ENCODE data around the gene ADAMTS9. TPM values are rescaled to one million over a fixed set of nuclear protein-coding genes. Genes with fewer than 3 reads are reported as not detected.

ADAMTS9 gene
- total and polyA plus RNA-seq, 2 donors (not counting 3 experiments of a cell fraction or from before 2014, with no cell fraction given), result 6.5 to 23.9 TPM

GRCh38 chr3:64653101-64653500 is 34.7 kb downstream of the ADAMTS9 start:
- ChIA-PET CTCF (interaction anchor here (1.1 kb wide), 1 partner anchor 123 kb away, joined by 6 read pairs; no protein-coding TSS in a partner anchor), POLR2A (no interaction called here)
- no TSS peak for BruUV-seq (replicated peaks)
- no peaks in the 10 kb centered on the region for H3K9me3 ChIP-seq (replicated peaks; ENCODE audit: control insufficient read depth, insufficient read depth, low read length)
- intact Hi-C loops (cut with micrococcal nuclease), result no loop called here
- H3K36me3 ChIP-seq (ENCODE audit: control insufficient read depth in 2 of 2, extremely low read depth in 1 of 2, insufficient read depth in 2 of 2, low read length in 2 of 2), result peaks cover 0 to 2% of the 10 kb centered on the region in 2 experiments
- no peaks in the 10 kb centered on the region for H3K79me2 ChIP-seq (ENCODE audit: control insufficient read depth, insufficient read depth, low read length)
- FAIRE-seq (no peak), DNase-seq (ENCODE audit: low read depth, low spot score) (no peak)
- TF ChIP-seq GATA2 (IDR thresholded peaks at IDR 0.05; ENCODE audit: insufficient read depth, insufficient read length, low read depth, low read length), result no peak
- TF ChIP-seq POLR2A (IDR thresholded peaks at IDR 0.05; ENCODE audit: low read depth, low read length), result no peak
- TF ChIP-seq POLR2AphosphoS5 (IDR thresholded peaks at IDR 0.05; ENCODE audit: insufficient read depth, low read depth, low read length), result no peak
- no peak overlapping the region for H3K4me3 ChIP-seq (replicated peaks in 1 of 3; ENCODE audit: insufficient read depth in 1 of 3, low read depth in 1 of 3, low read length in 3 of 3)
- dilution Hi-C loops (cut with MboI; ENCODE audit: extremely low pct_ligation_motif_present, low sequenced_read_pairs), result no loop called here
- H4K20me1 ChIP-seq (replicated peaks; ENCODE audit: control insufficient read depth, extremely low read depth, insufficient read depth, low read length), result no peaks in the 10 kb centered on the region
- no peaks in the 10 kb centered on the region for H3K9me1 ChIP-seq (replicated peaks; ENCODE audit: control insufficient read depth, extremely low read depth, insufficient read depth, low read length)
- H3K4me2 ChIP-seq (ENCODE audit: insufficient read depth, low read length), result no peak overlapping the region
- no peak overlapping the region for H3K9ac ChIP-seq (replicated peaks; ENCODE audit: extremely low read depth, insufficient read depth, low read length)
- no peaks in the 10 kb centered on the region for H3K27me3 ChIP-seq (ENCODE audit: control insufficient read depth in 2 of 2, insufficient read depth in 2 of 2, low read length in 2 of 2)
- H3K4me1 ChIP-seq (ENCODE audit: control insufficient read depth, extremely low read depth, insufficient read depth, low read length), result peaks cover 22% of the 10 kb centered on the region
- H3K27ac ChIP-seq (ENCODE audit: insufficient read depth, low read depth, low read length), result no peak overlapping the region
- no peak overlapping the region for H2AFZ ChIP-seq (ENCODE audit: low read depth, low read length)

- no peaks in the 10 kb centered on the region for H3K9me1 ChIP-seq (replicated peaks; ENCODE audit: control insufficient read depth, extremely low read depth, insufficient read depth, low read length)
- H3K9ac ChIP-seq (replicated peaks; ENCODE audit: extremely low read depth, insufficient read depth, low read length), result no peak overlapping the region
- no peak for TF ChIP-seq EZH2 (IDR thresholded peaks at IDR 0.05; ENCODE audit: borderline replicate concordance, low read depth, low read length, severe bottlenecking)
- TF ChIP-seq MYC (IDR thresholded peaks at IDR 0.05; ENCODE audit: low read depth, low read length), result no peak
- TF ChIP-seq MAX (IDR thresholded peaks at IDR 0.05; ENCODE audit: insufficient read depth, insufficient read length), result no peak
- TF ChIP-seq GATA2 (IDR thresholded peaks at IDR 0.05; ENCODE audit: insufficient read depth, insufficient read length, low read depth, low read length), result no peak
- no peak for TF ChIP-seq POLR2A (IDR thresholded peaks at IDR 0.05; ENCODE audit: low read depth, low read length)
- no peak for TF ChIP-seq CTCF (IDR thresholded peaks at IDR 0.05; ENCODE audit: extremely low read depth in 1 of 2, insufficient read depth in 1 of 2, low read depth in 1 of 2, low read length in 2 of 2)
- no peak for TF ChIP-seq JUN (IDR thresholded peaks at IDR 0.05; ENCODE audit: borderline replicate concordance, insufficient read depth, insufficient read length, low read depth)
- no peak for TF ChIP-seq FOS (IDR thresholded peaks at IDR 0.05; ENCODE audit: borderline replicate concordance, insufficient read depth, low read length)
- no peak for TF ChIP-seq POLR2AphosphoS5 (IDR thresholded peaks at IDR 0.05; ENCODE audit: insufficient read depth, low read depth, low read length)
- peak; percentile 14 for DNase-seq (ENCODE audit: low read depth, low spot score)
- peaks cover 0 to 2% of the 10 kb centered on the region in 2 experiments for H3K36me3 ChIP-seq (ENCODE audit: control insufficient read depth in 2 of 2, extremely low read depth in 1 of 2, insufficient read depth in 2 of 2, low read length in 2 of 2)
- H3K4me3 ChIP-seq (replicated peaks in 1 of 3; ENCODE audit: insufficient read depth in 1 of 3, low read depth in 1 of 3, low read length in 3 of 3), result no peak overlapping the region
- no peaks in the 10 kb centered on the region for H4K20me1 ChIP-seq (replicated peaks; ENCODE audit: control insufficient read depth, extremely low read depth, insufficient read depth, low read length)
- no TSS peak for BruUV-seq (replicated peaks)
- H3K27ac ChIP-seq (ENCODE audit: insufficient read depth, low read depth, low read length), result no peak overlapping the region
- peaks cover 22% of the 10 kb centered on the region for H3K4me1 ChIP-seq (ENCODE audit: control insufficient read depth, extremely low read depth, insufficient read depth, low read length)
- dilution Hi-C loops (cut with MboI; ENCODE audit: extremely low pct_ligation_motif_present, low sequenced_read_pairs), result no loop called here
- ChIA-PET CTCF (interaction anchor here (0.6 to 2.8 kb wide), 13 partner anchors 9 to 597 kb away, joined by 3 to 18 read pairs (median 4); no protein-coding TSS in a partner anchor), POLR2A (interaction anchor here (0.5 kb wide), 1 partner anchor 1298 kb away, joined by 3 read pairs; no protein-coding TSS in a partner anchor)
- intact Hi-C loops (cut with micrococcal nuclease), result no loop called here
- no peak overlapping the region for H3K4me2 ChIP-seq (ENCODE audit: insufficient read depth, low read length)
- H2AFZ ChIP-seq (ENCODE audit: low read depth, low read length), result no peak overlapping the region
- FAIRE-seq, result no peak
- no peaks in the 10 kb centered on the region for H3K27me3 ChIP-seq (ENCODE audit: control insufficient read depth in 2 of 2, insufficient read depth in 2 of 2, low read length in 2 of 2)
- H3K79me2 ChIP-seq (ENCODE audit: control insufficient read depth, insufficient read depth, low read length), result no peaks in the 10 kb centered on the region
- no peaks in the 10 kb centered on the region for H3K9me3 ChIP-seq (replicated peaks; ENCODE audit: control insufficient read depth, insufficient read depth, low read length)
Observed at GRCh38 chr3:64651741-64652241, 36.0 kb downstream of the ADAMTS9 start.
